IMR-90 (cell line): ENCODE measurements around the gene PRAC1. TPM values are rescaled to one million over a fixed set of nuclear protein-coding genes. Genes with fewer than 3 reads are reported as not detected.
A peak's percentile ranks its signal among the peaks of the same experiment; 100 is the strongest.

Source experiments
- ATAC-seq: fragments of 200-7000 bp; cut with Tn5 transposase; 2 replicates; pipeline ENCODE4 v1.9.1; 2020; ENCODE audit warnings: low read depth, mild to moderate bottlenecking, moderate library complexity
- BruUV-seq: library from RNA; stranded (reverse); fragments of 400-500 nt; replicated peaks from 2 replicates; lab custom pipeline; 2021; lab: Mats Ljungman, UMichigan
- CTCF ChIA-PET: fragments of 300-600 bp; formaldehyde crosslinking; extraction: SDS; loops from one replicate; lab custom pipeline; 2021; ENCODE audit warnings: antibody characterized with exemption; lab: Yijun Ruan, JAX
- POLR2A ChIA-PET: fragments of 300-600 bp; sonication (Branson Sonifier 250); formaldehyde crosslinking; loops from one replicate; lab custom pipeline; 2022; ENCODE audit warnings: antibody characterized with exemption; ENCODE audit not compliant: unreplicated experiment; lab: Charles Lee
- DNase-seq: peaks from one replicate; pipeline ENCODE4 v3.0.0; 2013
- H2AFZ ChIP-seq: replicated peaks from 2 replicates; pipeline ENCODE3; 2013; ENCODE audit warnings: low read length, mild to moderate bottlenecking; ENCODE audit not compliant: poor library complexity
- H2AK5ac ChIP-seq: 2 replicates; pipeline ENCODE4 v1.6.1; 2013; ENCODE audit warnings: low read depth, low read length, inconsistent platforms
- H2AK9ac ChIP-seq: replicated peaks from 2 replicates; pipeline ENCODE3; 2013; ENCODE audit warnings: mild to moderate bottlenecking, low read depth, low read length, moderate library complexity; ENCODE audit not compliant: poor library complexity
- H2BK120ac ChIP-seq: 2 replicates; pipeline ENCODE4 v1.6.1; 2013; ENCODE audit warnings: low read depth, low read length, inconsistent platforms
- H2BK15ac ChIP-seq: 3 replicates; pipeline ENCODE4 v1.6.1; 2013; ENCODE audit warnings: low read depth, low read length, inconsistent platforms
- H2BK20ac ChIP-seq: 2 replicates; pipeline ENCODE4 v1.6.1; 2013; ENCODE audit warnings: low read depth, mild to moderate bottlenecking, inconsistent platforms, low read length, moderate library complexity
- H2BK5ac ChIP-seq: 2 replicates; pipeline ENCODE4 v1.6.1; 2013; ENCODE audit warnings: mild to moderate bottlenecking, low read depth, low read length, inconsistent platforms; ENCODE audit not compliant: poor library complexity, severe bottlenecking
- H3K14ac ChIP-seq: replicated peaks from 2 replicates; pipeline ENCODE4 v1.6.1; 2013; ENCODE audit warnings: low read depth, low read length, inconsistent platforms
- H3K18ac ChIP-seq: 2 replicates; pipeline ENCODE4 v1.6.1; 2013; ENCODE audit warnings: low read depth, low read length, control low read depth
- H3K23ac ChIP-seq: 2 replicates; pipeline ENCODE4 v1.6.1; 2013; ENCODE audit warnings: low read depth, low read length, inconsistent platforms
- H3K27ac ChIP-seq: 2 replicates; pipeline ENCODE4 v1.5.1; 2013; ENCODE audit warnings: mild to moderate bottlenecking, control low read depth, low read length; ENCODE audit not compliant: insufficient read depth
- H3K27me3 ChIP-seq: 2 replicates; pipeline ENCODE4 v1.6.1; 2013; ENCODE audit warnings: low read length; ENCODE audit not compliant: control insufficient read depth, insufficient read depth
- H3K36me3 ChIP-seq: 2 replicates; pipeline ENCODE4 v1.6.1; 2013; ENCODE audit warnings: low read length, mixed read lengths; ENCODE audit not compliant: control insufficient read depth, insufficient read depth
- H3K4ac ChIP-seq: 2 replicates; pipeline ENCODE4 v1.6.1; 2013; ENCODE audit warnings: low read depth, low read length, inconsistent platforms
- H3K4me1 ChIP-seq: 2 replicates; pipeline ENCODE4 v1.6.1; 2013; ENCODE audit warnings: low read length, mixed read lengths; ENCODE audit not compliant: control insufficient read depth, insufficient read depth
- H3K4me2 ChIP-seq: 2 replicates; pipeline ENCODE4 v1.6.1; 2013; ENCODE audit warnings: low read depth, mild to moderate bottlenecking, control low read depth, low read length, moderate library complexity
- H3K4me3 ChIP-seq: 2 replicates; pipeline ENCODE4 v1.5.1; 2013; ENCODE audit warnings: low read depth, mild to moderate bottlenecking, control low read depth, low read length, moderate library complexity; ENCODE audit not compliant: insufficient read depth
- H3K56ac ChIP-seq: 2 replicates; pipeline ENCODE4 v1.6.1; 2013; ENCODE audit warnings: low read length, inconsistent platforms; ENCODE audit not compliant: insufficient read depth; ENCODE audit errors: extremely low read depth
- H3K79me1 ChIP-seq, 2 experiments: 2 replicates each; pipeline ENCODE4 v1.6.1; 2013; ENCODE audit warnings: low read length in 2 of 2, inconsistent platforms in 1 of 2, low read depth in 1 of 2
- H3K9ac ChIP-seq: 2 replicates; pipeline ENCODE4 v1.6.1; 2013; ENCODE audit warnings: low read depth, low read length, control low read depth
- H3K9me1 ChIP-seq: 2 replicates; pipeline ENCODE4 v1.6.1; 2013; ENCODE audit warnings: low read length, inconsistent platforms; ENCODE audit not compliant: insufficient read depth
- H3K9me3 ChIP-seq: 2 replicates; pipeline ENCODE4 v1.6.1; 2013; ENCODE audit warnings: low read length; ENCODE audit not compliant: control insufficient read depth, insufficient read depth
- H4K20me1 ChIP-seq: 2 replicates; pipeline ENCODE4 v1.6.1; 2013; ENCODE audit warnings: low read length, inconsistent platforms; ENCODE audit not compliant: insufficient read depth
- H4K5ac ChIP-seq: 2 replicates; pipeline ENCODE4 v1.6.1; 2013; ENCODE audit warnings: mild to moderate bottlenecking, low read depth, low read length, control low read depth
- H4K8ac ChIP-seq, 2 experiments: 2 replicates each; pipeline ENCODE4 v1.6.1; 2013; ENCODE audit warnings: low read depth in 2 of 2, low read length in 2 of 2, control low read depth in 1 of 2, inconsistent platforms in 1 of 2
- H4K91ac ChIP-seq: 2 replicates; pipeline ENCODE4 v1.6.1; 2013; ENCODE audit warnings: low read depth, low read length, inconsistent platforms; ENCODE audit not compliant: insufficient read depth
- BHLHE40 ChIP-seq: fragments of 150-350 bp; IDR thresholded peaks from 2 replicates; pipeline ENCODE4 v1.6.1; 2016; ENCODE audit warnings: mild to moderate bottlenecking, low read depth, low read length
- CEBPB ChIP-seq: IDR thresholded peaks from 2 replicates; pipeline ENCODE4 v1.6.1; 2012; ENCODE audit warnings: low read depth, low read length, improper control_type of control experiment
- CHD1 ChIP-seq: IDR thresholded peaks from 2 replicates; pipeline ENCODE4 v1.6.1; 2012; ENCODE audit warnings: low read depth, low read length, improper control_type of control experiment
- FOS ChIP-seq: fragments of 150-350 bp; IDR thresholded peaks from 2 replicates; pipeline ENCODE4 v1.6.1; 2016; ENCODE audit warnings: low read depth, low read length
- MAFK ChIP-seq: IDR thresholded peaks from 2 replicates; pipeline ENCODE4 v1.6.1; 2012; ENCODE audit warnings: low read depth, low read length, improper control_type of control experiment
- MAZ ChIP-seq: IDR thresholded peaks from 2 replicates; pipeline ENCODE4 v1.6.1; 2012; ENCODE audit warnings: low read depth, mild to moderate bottlenecking, low read length, improper control_type of control experiment, moderate library complexity, borderline replicate concordance
- MXI1 ChIP-seq: IDR thresholded peaks from 2 replicates; pipeline ENCODE4 v1.6.1; 2012; ENCODE audit warnings: low read depth, mild to moderate bottlenecking, low read length, moderate library complexity, borderline replicate concordance
- NFE2L2 ChIP-seq: fragments of 150-350 bp; IDR thresholded peaks from 2 replicates; pipeline ENCODE4 v1.6.1; 2016; ENCODE audit warnings: low read depth, mild to moderate bottlenecking, low read length
- POLR2A ChIP-seq: IDR thresholded peaks from 2 replicates; pipeline ENCODE4 v1.6.1; 2012; ENCODE audit warnings: mild to moderate bottlenecking, low read depth, low read length
- RCOR1 ChIP-seq: IDR thresholded peaks from 2 replicates; pipeline ENCODE4 v1.6.1; 2012; ENCODE audit warnings: mild to moderate bottlenecking, low read length, improper control_type of control experiment; ENCODE audit not compliant: insufficient replicate concordance
- RFX5 ChIP-seq: IDR thresholded peaks from 2 replicates; pipeline ENCODE4 v1.8.0; 2012; ENCODE audit warnings: low read depth, mild to moderate bottlenecking, low read length, moderate library complexity
- WGBS, 2 experiments: methylation state at CpG; one replicate each; pipeline versions ENCODE4 v1.1.5 to v1.1.7; 2013; ENCODE audit warnings: missing lambda C conversion rate in 2 of 2; ENCODE audit not compliant: insufficient read length in 1 of 2; ENCODE audit errors: extremely low coverage in 2 of 2; 5-methylcytosine and 5-hydroxymethylcytosine counted together
- dilution Hi-C: fragments of 300-500 bp; cut with HindIII; formaldehyde crosslinking; loops from one replicate; pipeline ENCODE4 v1.14.3; 2018; ENCODE audit warnings: low sequenced_read_pairs; ENCODE audit not compliant: unreplicated experiment
- in situ Hi-C: fragments of 300-500 bp; cut with MboI; formaldehyde crosslinking; loops from 3 replicates; pipeline ENCODE4 v1.14.3; 2019; ENCODE audit warnings: low sequenced_read_pairs, inconsistent platforms, mixed read lengths
- intact Hi-C: fragments of 100-400 bp; cut with micrococcal nuclease; formaldehyde crosslinking; loops from 2 replicates; pipeline ENCODE4 v1.10.0; 2022
- polyA plus RNA-seq, 3 experiments: library from polyadenylated mRNA; depleted of rRNA; stranded (reverse); fragments of >200 nt; gene quantifications; 2 replicates each; pipeline ENCODE4 v1.2.3, GENCODE V29; 2012; ENCODE audit warnings: low replicate concordance in 1 of 3
- total RNA-seq: library from RNA; depleted of rRNA; stranded (reverse); fragments of >200 nt; gene quantifications from 2 replicates; pipeline ENCODE4 v1.2.3, GENCODE V29; 2012
- TF ChIP-seq, protein P1 (sequence below): fragments of 150-350 bp; IDR thresholded peaks from 2 replicates; pipeline ENCODE4 v1.6.1; 2017; ENCODE audit warnings: mild to moderate bottlenecking, antibody characterized with exemption, low read length, low read depth
- TF ChIP-seq, protein P2 (sequence below): fragments of 150-350 bp; IDR thresholded peaks from 2 replicates; pipeline ENCODE4 v1.6.1; 2016; ENCODE audit warnings: low read depth, mild to moderate bottlenecking, low read length, moderate library complexity, borderline replicate concordance
- TF ChIP-seq, protein P3 (sequence below): conservative IDR thresholded peaks from 2 replicates; pipeline ENCODE4 v1.5.1; 2012; ENCODE audit warnings: mild to moderate bottlenecking, low read depth, low read length, improper control_type of control experiment

PRAC1 gene
- total and polyA plus RNA-seq, 2 of the 4 experiments (the other 2 are of a cell fraction) = not detected

DNA sequence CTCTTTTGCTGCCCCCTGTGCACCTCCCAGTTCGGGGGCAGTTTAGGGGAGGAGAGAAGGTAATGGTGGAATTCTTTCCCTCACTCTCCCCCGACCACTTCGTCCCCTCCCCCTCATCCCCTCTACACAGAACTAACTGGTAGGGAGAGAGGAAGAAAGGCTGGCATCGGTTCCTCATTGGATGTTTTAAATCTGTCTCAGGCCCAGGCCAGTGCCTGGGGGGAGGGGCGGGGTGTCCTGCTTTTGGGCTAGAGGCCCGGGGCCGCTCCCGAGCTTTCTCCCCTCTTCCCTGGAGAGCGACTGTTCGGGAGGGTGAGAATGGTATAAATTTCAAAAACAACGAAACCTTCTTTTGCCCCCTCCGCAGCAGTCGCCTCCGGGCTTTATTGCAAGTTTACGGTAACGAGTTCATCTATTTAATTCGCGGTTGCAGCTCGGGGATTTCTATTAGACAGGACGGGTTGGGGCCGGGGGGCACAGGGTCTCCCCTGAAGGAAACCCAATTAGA lies 651 bp upstream of the PRAC1 start, which contains the start of gene PRAC2:
PRAC2 (plus strand) TSS at position 271 of the 508 bp plus-strand sequence. CDS start 1,226 bp downstream, outside the sequence.
- H4K91ac ChIP-seq = no peak within 1 kb of the TSS
- no peak within 1 kb of the TSS for H3K23ac ChIP-seq
- no peak within 1 kb of the TSS for H3K56ac ChIP-seq
- H2BK120ac ChIP-seq = no peak within 1 kb of the TSS
- H3K9ac ChIP-seq = no peak within 1 kb of the TSS
- no peaks in the 10 kb centered on the region for H3K79me1 ChIP-seq
- H3K4ac ChIP-seq = no peak within 1 kb of the TSS
- H3K18ac ChIP-seq = no peak within 1 kb of the TSS
- BruUV-seq = no TSS peak
- no peaks in the 10 kb centered on the region for H3K4me1 ChIP-seq
- no peak within 1 kb of the TSS for H4K8ac ChIP-seq
- 0 out of 2 replicates have a peak, but pooled peaks cover 19% of the 10 kb centered on the region for H4K20me1 ChIP-seq
- no peak within 1 kb of the TSS for H4K5ac ChIP-seq
- CTCF ChIA-PET = interaction anchor here (0.9 kb wide), 1 partner anchor 156 kb away, joined by 4 read pairs; no protein-coding TSS in a partner anchor
- no peak within 1 kb of the TSS for H3K14ac ChIP-seq
- ATAC-seq (no peak), DNase-seq (no peak)
- dilution Hi-C loops = no loop called here
- no peak within 1 kb of the TSS for H2BK15ac ChIP-seq
- H3K9me3 ChIP-seq = peaks cover 18% of the 10 kb centered on the region
- no peak within 1 kb of the TSS for H2AK9ac ChIP-seq
- H2AFZ ChIP-seq = peak within 1 kb of the TSS; percentile 45
- H2BK5ac ChIP-seq = no peak within 1 kb of the TSS
- no peaks in the 10 kb centered on the region for H3K36me3 ChIP-seq
- H3K27me3 ChIP-seq = peaks cover 95% of the 10 kb centered on the region
- no peak within 1 kb of the TSS for H2AK5ac ChIP-seq
- intact Hi-C loops = loop anchor here (10.0 kb wide), 1 partner anchor 312 kb away; no protein-coding TSS in a partner anchor
- no peak within 1 kb of the TSS for H3K4me3 ChIP-seq
- no peaks in the 10 kb centered on the region for H3K9me1 ChIP-seq
- TF ChIP-seq MAZ = no peak
- TF ChIP-seq, protein P1, sequence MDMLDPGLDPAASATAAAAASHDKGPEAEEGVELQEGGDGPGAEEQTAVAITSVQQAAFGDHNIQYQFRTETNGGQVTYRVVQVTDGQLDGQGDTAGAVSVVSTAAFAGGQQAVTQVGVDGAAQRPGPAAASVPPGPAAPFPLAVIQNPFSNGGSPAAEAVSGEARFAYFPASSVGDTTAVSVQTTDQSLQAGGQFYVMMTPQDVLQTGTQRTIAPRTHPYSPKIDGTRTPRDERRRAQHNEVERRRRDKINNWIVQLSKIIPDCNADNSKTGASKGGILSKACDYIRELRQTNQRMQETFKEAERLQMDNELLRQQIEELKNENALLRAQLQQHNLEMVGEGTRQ = no peak
- TF ChIP-seq, protein P2, sequence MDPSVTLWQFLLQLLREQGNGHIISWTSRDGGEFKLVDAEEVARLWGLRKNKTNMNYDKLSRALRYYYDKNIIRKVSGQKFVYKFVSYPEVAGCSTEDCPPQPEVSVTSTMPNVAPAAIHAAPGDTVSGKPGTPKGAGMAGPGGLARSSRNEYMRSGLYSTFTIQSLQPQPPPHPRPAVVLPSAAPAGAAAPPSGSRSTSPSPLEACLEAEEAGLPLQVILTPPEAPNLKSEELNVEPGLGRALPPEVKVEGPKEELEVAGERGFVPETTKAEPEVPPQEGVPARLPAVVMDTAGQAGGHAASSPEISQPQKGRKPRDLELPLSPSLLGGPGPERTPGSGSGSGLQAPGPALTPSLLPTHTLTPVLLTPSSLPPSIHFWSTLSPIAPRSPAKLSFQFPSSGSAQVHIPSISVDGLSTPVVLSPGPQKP = no peak
- no peak for TF ChIP-seq RCOR1
- TF ChIP-seq, protein P3, sequence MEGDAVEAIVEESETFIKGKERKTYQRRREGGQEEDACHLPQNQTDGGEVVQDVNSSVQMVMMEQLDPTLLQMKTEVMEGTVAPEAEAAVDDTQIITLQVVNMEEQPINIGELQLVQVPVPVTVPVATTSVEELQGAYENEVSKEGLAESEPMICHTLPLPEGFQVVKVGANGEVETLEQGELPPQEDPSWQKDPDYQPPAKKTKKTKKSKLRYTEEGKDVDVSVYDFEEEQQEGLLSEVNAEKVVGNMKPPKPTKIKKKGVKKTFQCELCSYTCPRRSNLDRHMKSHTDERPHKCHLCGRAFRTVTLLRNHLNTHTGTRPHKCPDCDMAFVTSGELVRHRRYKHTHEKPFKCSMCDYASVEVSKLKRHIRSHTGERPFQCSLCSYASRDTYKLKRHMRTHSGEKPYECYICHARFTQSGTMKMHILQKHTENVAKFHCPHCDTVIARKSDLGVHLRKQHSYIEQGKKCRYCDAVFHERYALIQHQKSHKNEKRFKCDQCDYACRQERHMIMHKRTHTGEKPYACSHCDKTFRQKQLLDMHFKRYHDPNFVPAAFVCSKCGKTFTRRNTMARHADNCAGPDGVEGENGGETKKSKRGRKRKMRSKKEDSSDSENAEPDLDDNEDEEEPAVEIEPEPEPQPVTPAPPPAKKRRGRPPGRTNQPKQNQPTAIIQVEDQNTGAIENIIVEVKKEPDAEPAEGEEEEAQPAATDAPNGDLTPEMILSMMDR = no peak
- no peak for TF ChIP-seq FOS
- no peak for TF ChIP-seq MAFK
- TF ChIP-seq NFE2L2 = no peak
- TF ChIP-seq BHLHE40 = no peak
- no peak for TF ChIP-seq POLR2A
- no peak for TF ChIP-seq CEBPB
- TF ChIP-seq RFX5 = no peak
- TF ChIP-seq MXI1 = no peak
- TF ChIP-seq CHD1 = no peak
- no peak within 1 kb of the TSS for H2BK20ac ChIP-seq
- no peak within 1 kb of the TSS for H3K27ac ChIP-seq
- no peak within 1 kb of the TSS for H3K4me2 ChIP-seq
- no CpG with 5 or more reads among the region's 21 CpGs for WGBS, 2 experiments
- POLR2A ChIA-PET = no interaction called here
- in situ Hi-C loops = loop anchor here (10.0 kb wide), 1 partner anchor 312 kb away; no protein-coding TSS in a partner anchor
